Kidney (tissue), 14 donors: ENCODE measurements around the gene MORN1. TPM values are rescaled to one million over a fixed set of nuclear protein-coding genes. Genes with fewer than 3 reads are reported as not detected.
A peak's percentile ranks its signal among the peaks of the same experiment; 100 is the strongest.

Experiments
- DNase-seq, 5 donors: peaks; one replicate each; pipeline ENCODE4 v3.0.0-alpha.2; 2013 to 2020
- FAIRE-seq: peaks from 2 replicates; lab custom pipeline; 2012; peaks lifted over from hg19 to GRCh38; lab: Jason Lieb, UNC
- H3K27ac ChIP-seq, 2 donors: one replicate each; pipeline ENCODE4 v1.7.0; 2013; ENCODE audit warnings: low read depth in 2 of 2, low read length in 2 of 2, inconsistent platforms in 1 of 2
- H3K27me3 ChIP-seq: one replicate; pipeline ENCODE4 v1.7.1; 2013; ENCODE audit warnings: low read length, inconsistent platforms; ENCODE audit not compliant: control insufficient read depth, insufficient read depth
- H3K36me3 ChIP-seq, 3 donors: one replicate each; pipeline versions ENCODE4 v1.7.0 to v1.7.1; 2013; ENCODE audit warnings: low read length in 3 of 3, control low read depth in 1 of 3, inconsistent platforms in 1 of 3; ENCODE audit not compliant: insufficient read depth in 3 of 3, control insufficient read depth in 2 of 3
- H3K4me1 ChIP-seq, 3 donors: one replicate each; pipeline versions ENCODE4 v1.7.0 to v1.7.1; 2013; ENCODE audit warnings: low read length in 3 of 3, inconsistent platforms in 1 of 3, low read depth in 1 of 3; ENCODE audit not compliant: control insufficient read depth in 2 of 3, insufficient read depth in 2 of 3
- H3K4me3 ChIP-seq, 3 donors: one replicate each; pipeline versions ENCODE4 v1.7.0 to v1.8.1; 2013; ENCODE audit warnings: low read length in 3 of 3, control low read depth in 1 of 3, inconsistent platforms in 1 of 3
- H3K9ac ChIP-seq, 3 donors: one replicate each; pipeline versions ENCODE4 v1.7.0 to v1.7.1; 2013; ENCODE audit warnings: low read length in 3 of 3, control low read depth in 1 of 3, inconsistent platforms in 1 of 3
- H3K9me3 ChIP-seq, 3 donors: one replicate each; pipeline versions ENCODE4 v1.7.0 to v1.7.1; 2013; ENCODE audit warnings: low read length in 3 of 3, control low read depth in 1 of 3, inconsistent platforms in 1 of 3; ENCODE audit not compliant: control insufficient read depth in 2 of 3, insufficient read depth in 1 of 3
- CTCF ChIP-seq: IDR thresholded peaks from 3 replicates; pipeline ENCODE4 v1.5.1; 2012; ENCODE audit warnings: mild to moderate bottlenecking, moderate library complexity, borderline replicate concordance; ENCODE audit not compliant: insufficient read depth; ENCODE audit errors: extremely low read depth
- intact Hi-C: fragments of 100-400 bp; cut with DNase I; formaldehyde crosslinking; loops from one replicate; pipeline ENCODE4 v1.11.1; 2022
- polyA plus RNA-seq: library from polyadenylated mRNA; stranded (reverse); fragments of 350-450 nt; fragmentation: Illumina TruSeq; extraction: RNeasy Lipid Tissue Mini Kit (QIAGEN cat#74804); gene quantifications from one replicate; pipeline ENCODE4 v1.2.3, GENCODE V29; 2014; ENCODE audit warnings: low read depth, low replicate concordance; ENCODE audit not compliant: insufficient read depth
- total RNA-seq: library from RNA; stranded (reverse); fragmentation: NEBNext Ultra II Directional; extraction: Animal tissue kit (Norgen Biotek cat#: 25700); gene quantifications from one replicate; pipeline ENCODE4 v1.2.1, GENCODE V29; 2021
- donor health status: control.
- donor health status: control.
- donor health status: control.
- donor health status: control.
- donor health status: control.
- donor health status: DM: yes; HTN: yes; CAD: no.
- donor health status: Normal renal cell carcinoma (clear cell type).

Gene MORN1
- total and polyA plus RNA-seq, 2 donors from 2014 or later = 9.0 to 24.7 TPM

DNA sequence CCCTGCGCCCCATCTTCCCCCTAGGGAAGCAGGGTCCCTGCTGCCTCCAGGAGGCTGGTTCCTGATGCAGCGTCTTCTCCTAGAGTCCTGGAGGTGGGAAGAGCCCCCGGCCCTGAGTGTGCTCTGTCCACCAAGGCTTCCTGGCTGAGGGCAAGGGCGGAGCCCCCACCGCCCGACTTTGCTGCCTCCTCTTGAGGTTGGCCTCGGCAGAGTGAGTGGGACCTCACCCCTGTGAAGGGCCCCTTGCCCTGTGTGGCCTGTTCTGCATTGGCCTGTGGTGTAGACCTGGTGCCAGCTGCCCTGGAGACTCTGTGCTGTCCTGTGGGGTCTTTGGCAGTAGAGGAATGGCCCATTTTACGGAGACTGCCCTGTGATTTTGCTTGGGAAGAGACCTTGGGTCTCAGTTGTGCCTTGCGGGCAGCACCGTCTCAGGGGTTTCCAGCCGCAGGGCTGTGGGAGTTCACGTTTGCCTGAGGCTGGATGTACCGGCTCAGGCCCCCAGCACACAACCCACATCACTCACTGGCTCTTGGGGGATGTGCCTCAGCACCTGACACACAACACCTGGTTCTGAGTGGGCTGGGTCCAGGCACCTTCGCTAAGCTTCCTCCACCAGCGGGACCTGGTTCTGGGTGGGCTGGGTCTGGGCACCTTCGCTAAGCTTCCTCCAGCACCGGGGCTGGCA is 89.6 kb downstream of the MORN1 start:
- H3K4me1 ChIP-seq = peaks cover 0 to 37% (median 24%) of the 10 kb centered on the region in 3 donors
- peaks cover 0 to 19% (median 0%) of the 10 kb centered on the region in 3 donors for H3K36me3 ChIP-seq
- no peak overlapping the region for H3K4me3 ChIP-seq
- FAIRE-seq = no peak
- TF ChIP-seq CTCF = no peak
- DNase-seq = no peak
- no peaks in the 10 kb centered on the region for H3K9me3 ChIP-seq
- H3K27ac ChIP-seq = peak overlapping the region in 1 of 2 donors; percentile 61
- H3K9ac ChIP-seq = peak overlapping the region in 1 of 3 donors; percentile 26
- intact Hi-C loops = no loop called here
- H3K27me3 ChIP-seq = no peaks in the 10 kb centered on the region

DNA sequence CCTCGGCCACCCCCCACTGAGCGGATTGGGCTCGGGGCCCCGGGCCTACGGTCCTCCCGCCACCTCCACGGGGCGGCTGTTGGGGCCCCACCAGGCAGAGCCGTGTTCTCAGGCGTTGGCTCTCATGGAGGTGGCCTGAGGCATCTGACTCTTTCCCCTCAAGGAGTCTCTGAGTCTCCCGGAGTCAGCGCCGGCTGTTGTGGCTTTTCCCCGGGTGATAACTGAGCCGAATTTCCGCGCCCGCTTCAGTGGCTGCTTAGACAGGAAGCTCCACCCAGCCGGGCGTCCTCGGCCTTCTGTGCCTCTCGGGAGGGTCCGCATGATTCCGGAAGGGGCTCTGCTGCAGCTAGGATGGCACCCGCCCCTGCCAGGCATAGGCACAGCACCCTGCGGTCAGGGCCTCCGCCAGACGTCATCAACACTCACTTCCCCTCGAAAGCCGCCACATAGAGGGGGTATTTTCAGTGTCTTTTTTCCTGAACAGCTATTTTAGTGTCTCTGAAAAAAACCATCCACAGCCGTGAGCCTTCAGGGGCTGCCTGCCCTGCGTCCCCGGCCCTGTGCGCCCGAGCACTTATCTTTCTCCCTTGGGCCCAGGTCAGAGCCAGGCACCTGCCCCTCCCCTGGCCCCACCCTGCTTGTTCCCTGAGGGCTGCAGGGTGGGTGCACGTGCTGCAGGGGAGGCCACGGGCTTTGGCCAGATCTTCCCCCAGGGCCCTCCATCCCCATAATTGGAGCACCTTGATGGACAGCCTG is 90.3 kb downstream of the MORN1 start:
- peak overlapping the region in 1 of 3 donors; percentile 40 for H3K9ac ChIP-seq
- intact Hi-C loops = no loop called here

GRCh38 chr1:2300004-2300771 is 91.2 kb downstream of the MORN1 start:
- DNase-seq (peak in 1 of 5 donors; percentile 28), FAIRE-seq (no peak)
- no peak for TF ChIP-seq CTCF
- Histone ChIP-seq H3K27ac (peak overlapping the region; percentile 54 to 71), H3K4me1 (peaks cover 0 to 39% (median 24%) of the 10 kb centered on the region in 3 donors), H3K9ac (peak overlapping the region in 1 of 3 donors; percentile 40), H3K9me3 (no peaks in the 10 kb centered on the region), H3K4me3 (no peak overlapping the region), H3K36me3 (peaks cover 0 to 14% (median 0%) of the 10 kb centered on the region in 3 donors), H3K27me3 (no peaks in the 10 kb centered on the region)
- intact Hi-C loops = no loop called here

More for the DNA sequence above, 90.3 kb downstream of the MORN1 start:
- FAIRE-seq (no peak), DNase-seq (peak in 2 of 5 donors; percentile 21 to 96)
- H3K4me1 ChIP-seq = peaks cover 0 to 39% (median 24%) of the 10 kb centered on the region in 3 donors
- no peak overlapping the region for H3K4me3 ChIP-seq
- no peak for TF ChIP-seq CTCF
- no peaks in the 10 kb centered on the region for H3K9me3 ChIP-seq
- H3K27ac ChIP-seq = peak overlapping the region; percentile 61 to 71
- H3K27me3 ChIP-seq = no peaks in the 10 kb centered on the region
- H3K36me3 ChIP-seq = peaks cover 0 to 19% (median 0%) of the 10 kb centered on the region in 3 donors
